Measurements from ENCODE around the gene RNF34. TPM values are rescaled to one million over a fixed set of nuclear protein-coding genes. Genes with fewer than 3 reads are reported as not detected.
"Not testable (repeated sequence)": the region's sequence is repeated elsewhere in the genome, so short reads cannot be mapped to it uniquely, and the experiment has no call there.

The RNF34 gene
- 79.5 and 84.1 TPM in 2 replicates for total RNA-seq

DNA sequence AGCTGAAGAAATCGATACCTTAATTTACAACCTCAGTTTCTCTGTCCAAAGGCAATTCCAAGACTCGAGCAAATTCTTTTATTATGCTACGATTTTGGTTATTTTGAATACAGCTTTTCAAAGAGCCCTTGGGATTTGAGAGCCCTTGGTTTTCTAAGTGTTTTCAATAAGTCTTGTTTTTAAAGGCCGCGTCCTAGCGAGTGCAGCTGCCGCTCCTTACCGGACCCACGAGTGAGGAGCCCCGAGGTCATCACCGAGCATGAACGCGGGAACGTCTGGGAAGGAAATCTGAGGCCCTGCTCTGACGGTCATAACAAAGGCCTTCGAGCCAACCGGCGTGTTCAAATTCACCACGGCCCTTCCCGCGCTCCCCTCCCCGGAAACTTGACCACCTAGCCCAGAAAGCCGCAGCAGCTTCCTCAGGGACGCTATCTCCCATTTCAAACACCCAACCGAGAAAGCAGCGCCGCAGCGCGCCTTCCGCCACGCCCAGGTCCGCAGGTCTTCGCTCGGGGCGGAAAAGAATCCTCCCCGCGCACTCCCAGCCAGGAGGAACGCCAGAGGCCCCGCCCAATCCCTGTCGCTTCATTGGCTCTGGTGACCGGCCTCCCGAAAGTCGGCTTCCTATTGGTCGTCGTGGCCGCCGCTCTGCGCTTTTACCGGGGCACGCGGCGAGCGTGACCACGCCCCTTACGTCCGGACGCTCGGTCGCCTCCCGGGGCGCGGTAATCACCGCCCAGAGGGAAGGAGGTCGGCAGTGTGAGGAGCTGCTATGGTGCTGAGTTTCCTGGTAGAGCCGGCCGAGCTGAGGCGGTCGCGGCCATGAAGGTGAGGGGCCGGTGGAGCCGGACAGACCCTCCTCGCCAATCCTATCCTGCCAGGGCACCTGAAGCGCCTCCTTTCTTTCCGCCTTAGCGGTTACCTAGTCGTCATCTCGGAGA is at the start of gene RNF34:
Gene RNF34 (plus strand): TSS at position 728 of the 941 bp plus-strand sequence. CDS start 95 bp downstream, at position 823.
- H3K36me3 Mint-ChIP-seq (ENCODE audit: low read depth) = peaks cover 21% of the 10 kb centered on the region
- peak; percentile 99 for DNase-seq
- H3K4me3 Mint-ChIP-seq = peak within 1 kb of the TSS; percentile 95
- intact Hi-C loops (cut with micrococcal nuclease) = loop anchor here (1.0 to 5.0 kb wide), 5 partner anchors 7 to 817 kb away; partner anchors contain the start of genes ANAPC5 and POP5
- H3K27me3 Mint-ChIP-seq = no peaks in the 10 kb centered on the region
- H3K4me1 Mint-ChIP-seq = peaks cover 24% of the 10 kb centered on the region
- H3K9me3 Mint-ChIP-seq = no peaks in the 10 kb centered on the region
- peak within 1 kb of the TSS; percentile 98 for H3K27ac Mint-ChIP-seq

DNA sequence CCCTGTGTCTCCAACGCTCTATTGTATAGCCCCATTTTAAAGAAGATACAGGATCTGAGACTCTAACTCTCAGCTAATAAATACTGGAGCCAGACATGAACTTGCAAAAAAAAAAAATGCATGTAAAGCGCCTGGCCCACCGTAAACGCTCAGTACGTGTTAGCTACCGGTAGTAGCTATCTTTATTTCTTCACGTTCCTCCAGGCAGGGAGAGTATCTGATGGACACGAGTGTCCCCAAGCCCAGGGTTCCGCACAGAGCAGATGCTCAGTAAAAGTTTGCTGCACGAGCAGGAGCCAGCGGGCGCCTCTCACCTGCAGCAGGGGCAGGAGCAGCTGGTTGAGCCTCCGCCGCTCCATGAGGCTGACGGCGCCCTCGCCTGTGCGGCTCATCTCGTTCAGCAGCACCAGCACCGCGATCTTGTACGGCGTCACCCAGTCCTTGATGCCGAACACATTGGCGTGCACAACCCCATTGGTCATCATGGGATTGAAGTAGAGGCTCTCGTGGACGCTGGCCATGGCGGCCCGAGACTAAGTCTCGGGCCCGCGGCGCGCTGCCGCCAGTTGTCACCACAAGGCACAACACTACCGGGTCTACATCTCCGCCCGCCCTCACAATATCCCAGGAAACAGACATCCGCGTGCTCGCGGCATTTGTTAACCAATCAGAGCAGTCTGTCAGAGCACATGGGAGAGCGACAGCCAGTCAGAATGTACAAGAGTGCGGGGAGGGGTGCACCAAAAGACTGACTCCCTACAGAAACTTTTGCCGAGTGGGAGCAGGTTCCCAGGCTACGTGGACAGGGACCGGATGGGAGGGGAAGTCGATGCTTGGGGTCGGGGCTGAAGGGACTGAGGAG is 47.9 kb upstream of the RNF34 start, which contains the start of gene ANAPC5:
Gene ANAPC5 (minus strand): TSS at position 592 of the 862 bp plus-strand sequence. CDS start 71 bp downstream, at position 521.
- peak; percentile 97 for DNase-seq
- intact Hi-C loops (cut with micrococcal nuclease) = loop anchor here (1.0 to 5.0 kb wide), 4 partner anchors 48 to 115 kb away; partner anchors contain the start of genes CAMKK2 and RNF34
- Mint-ChIP-seq H3K4me1 (peaks cover 24% of the 10 kb centered on the region), H3K36me3 (ENCODE audit: low read depth) (peaks cover 11% of the 10 kb centered on the region), H3K4me3 (peak within 1 kb of the TSS; percentile 96), H3K27me3 (peaks cover 3% of the 10 kb centered on the region), H3K27ac (peak within 1 kb of the TSS; percentile 98), H3K9me3 (no peaks in the 10 kb centered on the region)

- no peaks in the 10 kb centered on the region for H3K9me3 Mint-ChIP-seq
- H3K27me3 Mint-ChIP-seq = peaks cover 4% of the 10 kb centered on the region
- H3K36me3 Mint-ChIP-seq (ENCODE audit: low read depth) = peaks cover 8% of the 10 kb centered on the region
- intact Hi-C loops (cut with micrococcal nuclease) = loop anchor here (1.0 to 5.0 kb wide), 4 partner anchors 48 to 114 kb away; partner anchors contain the start of genes CAMKK2 and RNF34
- H3K27ac Mint-ChIP-seq = peak overlapping the region; percentile 98
- peak overlapping the region; percentile 96 for H3K4me3 Mint-ChIP-seq
- DNase-seq = no peak
- peaks cover 22% of the 10 kb centered on the region for H3K4me1 Mint-ChIP-seq
These were observed 47.3 kb upstream of the RNF34 start for GRCh38 chr12:121352682-121353018.

DNA sequence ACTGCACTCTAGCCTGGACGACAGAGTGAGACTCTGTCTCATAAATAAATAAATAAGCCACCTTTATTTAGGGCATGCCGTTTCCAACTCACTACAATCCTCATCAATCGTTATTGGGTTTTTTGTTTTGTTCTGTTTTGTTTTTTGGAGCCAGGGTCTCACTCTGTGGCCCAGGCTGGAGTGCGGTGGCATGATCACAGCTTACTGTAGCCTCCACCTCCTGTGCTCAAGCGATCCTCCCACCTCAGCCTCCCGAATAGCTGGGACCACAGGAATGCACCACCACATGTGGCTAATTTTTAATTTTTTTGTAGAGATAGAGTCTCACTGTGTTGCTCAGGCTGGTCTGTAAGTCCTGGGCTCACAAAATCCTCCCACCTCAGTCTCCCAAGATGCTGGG is 44.1 kb upstream of the RNF34 start:
- DNase-seq = no peak
- H3K4me3 Mint-ChIP-seq = no peak overlapping the region
- intact Hi-C loops (cut with micrococcal nuclease) = no loop called here
- peaks cover 5% of the 10 kb centered on the region for H3K27me3 Mint-ChIP-seq
- no peak overlapping the region for H3K27ac Mint-ChIP-seq
- no peaks in the 10 kb centered on the region for H3K9me3 Mint-ChIP-seq
- peaks cover 9% of the 10 kb centered on the region for H3K4me1 Mint-ChIP-seq
- H3K36me3 Mint-ChIP-seq (ENCODE audit: low read depth) = peaks cover 3% of the 10 kb centered on the region

DNA sequence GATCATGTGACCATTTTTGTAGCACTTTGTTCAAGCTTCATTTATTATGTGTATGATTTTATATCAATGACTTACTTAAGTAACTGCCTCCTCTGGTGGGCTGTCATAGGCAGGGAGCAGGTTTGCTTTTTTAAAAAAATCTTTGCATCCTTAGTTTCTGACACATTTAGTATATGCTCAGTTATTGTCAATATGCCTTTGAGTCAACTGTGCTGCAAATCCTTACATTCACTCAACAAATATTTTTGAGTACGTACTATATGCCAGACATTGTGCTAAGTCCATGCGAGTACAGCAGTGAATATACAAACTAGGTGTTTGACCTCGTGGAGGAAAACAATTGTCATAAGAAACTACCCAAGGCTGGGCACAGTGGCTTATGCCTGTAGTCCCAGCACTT is 43.3 kb upstream of the RNF34 start:
- no peaks in the 10 kb centered on the region for H3K9me3 Mint-ChIP-seq
- DNase-seq = no peak
- no peak overlapping the region for H3K27ac Mint-ChIP-seq
- H3K4me1 Mint-ChIP-seq = peaks cover 9% of the 10 kb centered on the region
- peaks cover 2% of the 10 kb centered on the region for H3K36me3 Mint-ChIP-seq (ENCODE audit: low read depth)
- no peak overlapping the region for H3K4me3 Mint-ChIP-seq
- intact Hi-C loops (cut with micrococcal nuclease) = no loop called here
- peaks cover 5% of the 10 kb centered on the region for H3K27me3 Mint-ChIP-seq

DNA sequence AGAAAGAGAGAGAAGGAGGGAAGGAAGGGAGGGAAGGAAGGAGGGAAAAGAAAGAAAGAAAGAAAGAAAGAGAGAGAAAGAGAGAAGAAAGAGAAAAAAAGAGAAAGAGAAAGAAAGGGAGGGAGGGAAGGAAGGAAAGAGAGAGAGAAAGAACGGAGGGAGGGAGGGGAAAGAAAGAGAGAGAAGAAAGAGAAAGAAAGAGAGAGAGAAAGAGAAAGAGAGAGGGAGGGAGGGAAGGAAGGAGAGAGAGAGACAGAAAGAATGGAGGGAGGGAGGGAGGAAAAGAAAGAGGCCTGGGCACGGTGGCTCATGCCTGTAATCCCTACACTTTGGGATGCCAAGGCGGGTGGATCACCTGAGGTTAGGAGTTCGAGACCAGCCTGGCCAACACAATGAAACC is 42.6 kb upstream of the RNF34 start:
- Mint-ChIP-seq H3K27me3 (peaks cover 5% of the 10 kb centered on the region), H3K4me1 (peaks cover 8% of the 10 kb centered on the region), H3K9me3 (no peaks in the 10 kb centered on the region), H3K27ac (no peak overlapping the region), H3K4me3 (no peak overlapping the region), H3K36me3 (ENCODE audit: low read depth) (no peaks in the 10 kb centered on the region)
- intact Hi-C loops (cut with micrococcal nuclease) = no loop called here
- no peak for DNase-seq

DNA sequence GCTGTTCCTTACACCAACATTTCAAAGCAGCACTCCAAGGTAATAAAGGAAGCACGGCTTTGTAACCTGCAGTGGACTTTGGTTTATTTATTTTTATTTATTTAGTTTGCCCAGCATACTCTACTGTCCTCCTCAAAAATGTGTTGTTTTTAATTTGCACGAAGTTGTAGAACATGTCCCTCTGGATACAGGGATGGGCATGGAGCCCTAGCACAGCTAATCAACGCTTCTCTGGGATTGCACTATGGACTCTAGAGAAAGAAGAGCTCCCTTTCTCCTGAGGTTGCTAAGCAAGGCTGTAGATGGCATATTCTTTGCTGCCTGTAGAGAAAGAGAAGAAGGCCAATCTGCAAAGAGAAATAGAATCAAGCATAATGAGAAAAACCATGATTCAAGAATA is 41.8 kb upstream of the RNF34 start:
- no peaks in the 10 kb centered on the region for H3K36me3 Mint-ChIP-seq (ENCODE audit: low read depth)
- H3K27me3 Mint-ChIP-seq = peaks cover 5% of the 10 kb centered on the region
- no peak overlapping the region for H3K4me3 Mint-ChIP-seq
- peaks cover 4% of the 10 kb centered on the region for H3K4me1 Mint-ChIP-seq
- DNase-seq = no peak
- no peaks in the 10 kb centered on the region for H3K9me3 Mint-ChIP-seq
- intact Hi-C loops (cut with micrococcal nuclease) = no loop called here
- no peak overlapping the region for H3K27ac Mint-ChIP-seq

DNA sequence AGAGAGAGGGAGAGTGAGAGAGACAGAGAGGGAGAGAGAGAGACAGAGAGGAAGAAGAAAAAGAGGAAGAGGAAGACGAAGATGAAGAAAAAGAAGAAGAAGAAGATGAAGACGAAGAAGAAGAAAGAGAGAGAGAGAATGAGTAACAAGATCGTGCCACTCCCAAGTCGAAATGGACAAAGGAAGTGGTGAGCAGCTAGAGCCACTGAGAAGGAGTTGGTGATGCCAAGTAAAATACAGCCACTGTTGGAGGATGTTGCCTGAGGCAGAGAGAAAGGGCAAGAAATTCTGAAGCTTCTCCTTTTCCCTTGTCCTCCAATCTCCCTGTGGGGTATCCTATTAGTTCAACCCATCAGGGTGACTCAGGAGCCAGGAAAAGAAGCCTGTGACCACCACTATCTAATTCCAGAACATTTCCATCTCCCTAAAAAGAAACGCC is 35.2 kb upstream of the RNF34 start:
- Mint-ChIP-seq H3K27me3 (peaks cover 24% of the 10 kb centered on the region), H3K4me1 (peaks cover 6% of the 10 kb centered on the region), H3K27ac (no peak overlapping the region), H3K36me3 (ENCODE audit: low read depth) (no peaks in the 10 kb centered on the region), H3K9me3 (no peaks in the 10 kb centered on the region), H3K4me3 (no peak overlapping the region)
- intact Hi-C loops (cut with micrococcal nuclease) = no loop called here
- no peak for DNase-seq

GRCh38 chr12:121365416-121366062 is 34.4 kb upstream of the RNF34 start:
- H3K27ac Mint-ChIP-seq = no peak overlapping the region
- intact Hi-C loops (cut with micrococcal nuclease) = no loop called here
- no peak overlapping the region for H3K4me3 Mint-ChIP-seq
- H3K27me3 Mint-ChIP-seq = peaks cover 24% of the 10 kb centered on the region
- no peak for DNase-seq
- no peaks in the 10 kb centered on the region for H3K9me3 Mint-ChIP-seq
- H3K36me3 Mint-ChIP-seq (ENCODE audit: low read depth) = no peaks in the 10 kb centered on the region
- peaks cover 6% of the 10 kb centered on the region for H3K4me1 Mint-ChIP-seq

DNA sequence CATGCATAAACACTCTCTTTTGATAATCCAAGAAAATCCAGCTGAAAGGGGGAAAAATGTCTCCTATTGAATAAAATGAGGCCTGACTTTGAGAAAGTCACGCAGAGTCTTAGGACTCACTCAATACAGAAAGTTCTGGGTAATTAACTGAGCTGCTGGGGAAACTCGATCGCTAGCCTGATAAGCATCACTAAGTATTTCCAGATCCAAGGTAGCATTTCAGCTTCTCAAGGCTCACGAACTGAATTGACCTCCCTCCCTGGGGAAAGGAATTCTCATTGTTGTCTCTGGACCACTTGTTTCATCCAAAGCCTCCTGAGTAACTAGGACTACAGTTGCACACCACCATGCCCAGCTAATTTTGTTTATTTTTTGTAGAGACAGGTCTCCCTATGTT is 33.9 kb upstream of the RNF34 start:
- intact Hi-C loops (cut with micrococcal nuclease) = no loop called here
- H3K4me1 Mint-ChIP-seq = peaks cover 6% of the 10 kb centered on the region
- no peaks in the 10 kb centered on the region for H3K9me3 Mint-ChIP-seq
- H3K4me3 Mint-ChIP-seq = no peak overlapping the region
- peaks cover 25% of the 10 kb centered on the region for H3K27me3 Mint-ChIP-seq
- H3K27ac Mint-ChIP-seq = no peak overlapping the region
- H3K36me3 Mint-ChIP-seq (ENCODE audit: low read depth) = no peaks in the 10 kb centered on the region
- no peak for DNase-seq

- Mint-ChIP-seq H3K4me3 (no peak overlapping the region), H3K27me3 (peaks cover 5% of the 10 kb centered on the region), H3K4me1 (no peaks in the 10 kb centered on the region), H3K27ac (no peak overlapping the region), H3K36me3 (ENCODE audit: low read depth) (no peaks in the 10 kb centered on the region), H3K9me3 (no peaks in the 10 kb centered on the region)
- no peak for DNase-seq
- intact Hi-C loops (cut with micrococcal nuclease) = no loop called here
These were observed 28.5 kb upstream of the RNF34 start for GRCh38 chr12:121371404-121371803.

DNA sequence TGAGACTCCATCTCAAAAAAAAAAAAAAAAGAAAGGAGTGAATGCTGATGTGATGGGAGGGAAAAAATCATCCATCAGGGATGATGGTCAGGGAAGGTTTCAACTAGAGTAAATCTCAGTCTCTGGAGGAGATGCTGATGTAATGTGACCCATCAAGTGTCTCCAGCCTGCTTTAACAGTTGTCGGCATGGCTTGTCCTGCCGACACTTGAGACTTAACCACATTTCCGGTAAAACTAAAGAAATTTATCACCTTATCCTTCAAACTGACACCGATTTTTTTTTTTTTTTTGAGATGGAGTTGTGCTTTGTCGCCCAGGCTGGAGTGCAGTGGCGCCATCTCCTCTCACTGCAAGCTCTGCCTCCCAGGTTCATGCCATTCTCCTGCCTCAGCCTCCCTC is 26.2 kb upstream of the RNF34 start:
- Mint-ChIP-seq H3K27me3 (peaks cover 12% of the 10 kb centered on the region), H3K27ac (no peak overlapping the region), H3K4me3 (no peak overlapping the region), H3K9me3 (no peaks in the 10 kb centered on the region), H3K36me3 (ENCODE audit: low read depth) (no peaks in the 10 kb centered on the region), H3K4me1 (no peaks in the 10 kb centered on the region)
- intact Hi-C loops (cut with micrococcal nuclease) = no loop called here
- DNase-seq = no peak

GRCh38 chr12:121374336-121374735 is 25.6 kb upstream of the RNF34 start:
- H3K9me3 Mint-ChIP-seq; H3K4me3 Mint-ChIP-seq; DNase-seq; H3K4me1 Mint-ChIP-seq; intact Hi-C loops (cut with micrococcal nuclease); H3K27ac Mint-ChIP-seq; H3K36me3 Mint-ChIP-seq (ENCODE audit: low read depth): not testable (repeated sequence)
- H3K27me3 Mint-ChIP-seq = peaks cover 13% of the 10 kb centered on the region
